Mesodermal cell (in vitro differentiated cells): ENCODE data around the gene GNB1L.

ENCODE experiments used
- H3K27ac ChIP-seq: 2 replicates; pipeline ENCODE4 v1.7.0; 2013; ENCODE audit warnings: mild to moderate bottlenecking, low read depth, low read length, moderate library complexity; ENCODE audit not compliant: severe bottlenecking
- H3K36me3 ChIP-seq: 2 replicates; pipeline ENCODE4 v1.7.1; 2013; ENCODE audit warnings: mild to moderate bottlenecking, low read length, moderate library complexity; ENCODE audit not compliant: control insufficient read depth, insufficient read depth
- H3K4me1 ChIP-seq: one replicate; pipeline ENCODE4 v1.7.1; 2013; ENCODE audit warnings: mild to moderate bottlenecking, low read length; ENCODE audit not compliant: insufficient read depth, control insufficient read depth, poor library complexity, severe bottlenecking
- H3K4me3 ChIP-seq: 2 replicates; pipeline ENCODE4 v1.7.0; 2013; ENCODE audit warnings: low read length, control low read depth, mild to moderate bottlenecking; ENCODE audit not compliant: insufficient read depth, poor library complexity, severe bottlenecking; ENCODE audit errors: extremely low read depth
- H3K9me3 ChIP-seq: 2 replicates; pipeline ENCODE4 v1.7.1; 2013; ENCODE audit warnings: mild to moderate bottlenecking, low read length, moderate library complexity; ENCODE audit not compliant: control insufficient read depth
- WGBS, 2 experiments: methylation state at CpG; one replicate each; pipeline ENCODE4 v1.1.5; 2013; ENCODE audit warnings: missing lambda C conversion rate in 2 of 2; ENCODE audit not compliant: insufficient coverage in 2 of 2; 5-methylcytosine and 5-hydroxymethylcytosine counted together

GNB1L gene

GRCh38 chr22:19802001-19802893 lies 52.4 kb downstream of the GNB1L start:
- H3K4me1 ChIP-seq: peaks cover 13% of the 10 kb centered on the region
- H3K27ac ChIP-seq: no peak overlapping the region
- WGBS, 2 experiments: 93 to 96% methylated on average over 25 of the region's 26 CpGs
- no peak overlapping the region for H3K4me3 ChIP-seq
- no peaks in the 10 kb centered on the region for H3K9me3 ChIP-seq
- no peaks in the 10 kb centered on the region for H3K36me3 ChIP-seq

DNA sequence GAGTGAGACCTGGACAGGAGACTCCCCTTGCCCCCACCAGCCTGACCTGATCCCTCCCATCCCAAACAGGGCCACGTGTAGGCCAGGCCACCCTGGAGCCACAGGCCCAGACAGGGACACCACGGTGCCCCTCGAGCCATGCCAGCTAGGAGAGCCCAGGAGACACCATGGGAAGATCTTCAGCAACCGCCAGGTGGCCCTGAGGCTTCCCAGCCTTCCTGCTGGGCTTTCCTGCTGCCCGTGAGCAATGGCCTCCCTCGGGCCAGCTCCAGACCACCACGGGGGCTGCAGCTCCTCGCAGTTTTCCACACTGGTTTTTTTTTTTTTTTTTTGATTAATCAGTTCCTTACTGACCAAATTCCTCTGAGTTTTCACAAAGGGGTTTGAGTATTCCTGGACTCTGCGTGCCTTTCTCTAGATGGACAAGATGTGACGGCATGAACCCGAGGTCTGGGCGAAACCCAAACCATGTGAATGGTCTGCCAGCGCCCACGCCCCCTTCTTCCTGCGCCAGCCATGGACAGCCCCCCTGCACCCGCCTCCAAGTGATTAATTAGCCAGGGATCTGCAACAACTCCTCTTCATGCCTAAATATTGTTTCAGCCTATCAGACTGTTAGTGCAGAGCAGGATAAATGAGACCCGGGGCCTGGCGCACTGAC lies 53.2 kb downstream of the GNB1L start:
- 92 to 93% methylated on average over 13 to 16 of the region's 18 CpGs for WGBS, 2 experiments
- no peak overlapping the region for H3K4me3 ChIP-seq
- H3K4me1 ChIP-seq: peaks cover 11% of the 10 kb centered on the region
- H3K9me3 ChIP-seq: no peaks in the 10 kb centered on the region
- no peaks in the 10 kb centered on the region for H3K36me3 ChIP-seq
- no peak overlapping the region for H3K27ac ChIP-seq

GRCh38 chr22:19800761-19801244 lies 53.9 kb downstream of the GNB1L start:
- no peaks in the 10 kb centered on the region for H3K9me3 ChIP-seq
- no peak overlapping the region for H3K27ac ChIP-seq
- H3K4me1 ChIP-seq: peaks cover 5% of the 10 kb centered on the region
- no peaks in the 10 kb centered on the region for H3K36me3 ChIP-seq
- WGBS, 2 experiments: 89 to 92% methylated on average over 13 of the region's 13 CpGs
- H3K4me3 ChIP-seq: no peak overlapping the region

DNA sequence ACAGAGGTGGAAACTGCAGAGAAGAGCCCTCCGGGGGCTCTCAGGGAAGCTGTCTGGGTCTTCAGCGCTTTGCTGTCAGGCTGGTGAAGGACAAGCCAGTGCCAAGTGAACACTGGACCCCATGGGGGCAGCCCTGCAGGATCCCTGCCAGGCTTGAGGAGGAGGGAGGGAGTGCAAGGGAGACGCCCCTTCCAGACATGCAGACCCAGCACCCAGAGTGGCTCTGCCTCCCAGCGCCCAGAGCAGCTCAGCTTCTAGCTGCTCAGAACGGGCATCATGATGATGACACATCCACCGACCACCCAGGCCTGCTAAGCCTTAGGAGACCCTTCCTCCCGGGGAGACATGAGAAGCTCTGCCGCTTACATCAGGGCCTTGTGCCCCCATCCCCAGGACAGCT lies 54.4 kb downstream of the GNB1L start:
- Histone ChIP-seq H3K27ac (no peak overlapping the region), H3K4me1 (peaks cover 5% of the 10 kb centered on the region), H3K9me3 (no peaks in the 10 kb centered on the region), H3K4me3 (no peak overlapping the region), H3K36me3 (no peaks in the 10 kb centered on the region)
- WGBS, 2 experiments: 94 to 96% methylated on average over 7 to 8 of the region's 8 CpGs

DNA sequence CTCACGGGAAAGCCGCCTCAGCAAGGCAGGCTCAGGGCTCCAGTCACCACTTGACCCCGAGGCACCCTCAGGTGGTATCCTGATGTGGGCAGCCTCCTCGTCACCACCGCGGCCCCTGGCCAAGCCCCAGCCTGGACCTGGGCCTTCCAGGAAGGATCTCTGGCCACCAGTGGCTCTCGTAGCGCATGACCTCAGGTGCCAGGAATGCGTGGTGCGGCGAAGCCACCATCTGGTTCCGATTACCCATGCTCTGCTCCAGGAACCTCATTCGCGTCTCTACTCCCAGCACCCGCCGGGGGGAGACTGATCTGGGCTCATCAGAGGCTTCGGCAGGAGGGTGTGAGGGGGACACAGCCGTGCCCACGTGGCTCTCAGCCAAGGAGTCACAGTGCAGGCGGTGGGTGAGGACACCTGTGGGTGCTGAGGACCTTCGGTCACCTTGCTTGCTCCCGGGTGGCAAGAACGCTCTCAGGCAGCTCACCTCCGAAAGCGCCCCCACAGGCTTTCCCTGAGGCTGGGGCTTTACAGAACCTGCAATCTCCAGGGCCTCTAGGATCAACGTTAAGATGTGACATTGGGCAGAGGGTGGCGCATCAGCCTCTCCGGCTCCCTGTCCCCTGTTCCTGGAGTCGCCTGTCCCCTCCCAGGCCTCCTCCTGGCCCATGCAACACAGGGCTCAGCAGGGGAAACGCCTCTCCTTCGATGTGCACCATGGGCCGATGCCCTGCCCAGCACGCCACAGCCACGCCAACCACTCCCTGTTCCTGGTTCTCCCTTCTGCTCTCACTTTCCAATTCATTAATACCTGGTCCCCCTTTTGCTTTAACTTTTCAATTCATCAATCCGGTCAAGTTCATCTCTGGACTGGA lies 55.1 kb downstream of the GNB1L start:
- WGBS, 2 experiments: 92 to 96% methylated on average over 35 of the region's 35 CpGs

GRCh38 chr22:19798891-19799293 lies 55.8 kb downstream of the GNB1L start:
- no peak overlapping the region for H3K27ac ChIP-seq
- WGBS, 2 experiments: 93% methylated on average over 5 to 9 of the region's 9 CpGs

More for the DNA sequence above, 55.1 kb downstream of the GNB1L start:
- Histone ChIP-seq H3K9me3 (no peaks in the 10 kb centered on the region), H3K27ac (no peak overlapping the region), H3K4me1 (peaks cover 5% of the 10 kb centered on the region), H3K4me3 (no peak overlapping the region), H3K36me3 (no peaks in the 10 kb centered on the region)

DNA sequence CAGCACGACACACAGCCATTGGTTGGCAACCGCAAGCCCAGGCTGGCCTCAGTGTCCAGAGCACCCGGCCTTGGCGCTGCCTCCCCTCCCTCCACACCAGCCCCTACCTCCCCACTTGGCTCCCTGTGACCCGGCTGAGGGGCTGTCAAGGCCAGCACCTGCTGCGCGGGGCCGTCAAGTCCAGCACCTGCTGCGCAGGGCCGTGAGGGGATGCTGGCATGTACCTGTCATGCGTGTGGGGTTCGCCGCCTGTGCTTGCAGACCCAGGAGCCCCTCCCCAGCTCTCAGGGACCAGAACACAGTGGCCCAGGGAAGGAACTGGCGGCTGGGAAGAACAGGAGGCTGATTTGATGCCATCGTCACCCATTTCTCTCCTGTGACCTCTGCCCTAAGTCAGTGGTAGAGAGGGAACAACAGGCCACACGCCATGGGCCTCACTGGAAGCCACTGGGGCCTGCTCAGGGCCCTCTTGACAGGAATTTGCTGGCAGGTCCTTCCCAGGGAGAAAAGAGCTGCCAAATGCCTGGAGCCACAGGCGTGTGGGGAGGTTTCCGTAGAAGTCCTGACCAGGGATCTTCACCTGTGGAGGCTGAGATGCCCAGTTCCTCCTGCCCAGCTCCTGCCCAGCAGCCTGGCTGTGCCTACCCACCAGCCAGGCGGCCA lies 56.5 kb downstream of the GNB1L start:
- H3K27ac ChIP-seq: no peak overlapping the region
- H3K9me3 ChIP-seq: no peaks in the 10 kb centered on the region
- no peaks in the 10 kb centered on the region for H3K36me3 ChIP-seq
- 93 to 96% methylated on average over 15 to 17 of the region's 19 CpGs for WGBS, 2 experiments
- no peak overlapping the region for H3K4me3 ChIP-seq
- H3K4me1 ChIP-seq: peaks cover 5% of the 10 kb centered on the region

More at GRCh38 chr22:19798891-19799293, 55.8 kb downstream of the GNB1L start:
- H3K9me3 ChIP-seq: no peaks in the 10 kb centered on the region
- no peaks in the 10 kb centered on the region for H3K36me3 ChIP-seq
- peaks cover 5% of the 10 kb centered on the region for H3K4me1 ChIP-seq
- no peak overlapping the region for H3K4me3 ChIP-seq

- Histone ChIP-seq H3K27ac (no peak overlapping the region), H3K4me1 (peaks cover 5% of the 10 kb centered on the region), H3K4me3 (no peak overlapping the region), H3K9me3 (no peaks in the 10 kb centered on the region), H3K36me3 (no peaks in the 10 kb centered on the region)
- 75 to 77% methylated on average over 13 to 16 of the region's 24 CpGs for WGBS, 2 experiments
Observed at GRCh38 chr22:19797086-19798002, 57.3 kb downstream of the GNB1L start.

- WGBS, 2 experiments: 86 to 92% methylated on average over 2 to 4 of the region's 7 CpGs
- H3K4me3 ChIP-seq: no peak overlapping the region
- peaks cover 5% of the 10 kb centered on the region for H3K4me1 ChIP-seq
- no peak overlapping the region for H3K27ac ChIP-seq
- H3K36me3 ChIP-seq: no peaks in the 10 kb centered on the region
- H3K9me3 ChIP-seq: no peaks in the 10 kb centered on the region
Observed at GRCh38 chr22:19796160-19796559, 58.5 kb downstream of the GNB1L start.
